Vagina (tissue), 2 donors: ENCODE results near the gene HOXA9.

ENCODE experiments used
- POLR2A ChIP-seq, 2 donors: fragments of 450-650 bp; IDR thresholded peaks; one replicate each; pipeline ENCODE4 v1.6.1; 2017; ENCODE audit warnings: antibody characterized with exemption in 2 of 2, mild to moderate bottlenecking in 2 of 2, moderate library complexity in 2 of 2
- TF ChIP-seq, protein P1 (sequence below), 3 experiments: fragments of 450-650 bp in 2 of 3; fragments of 200-600 bp in 1 of 3; sonication (generic) in 1 of 3; IDR thresholded peaks; one replicate each; pipeline ENCODE4 v1.5.1; 2017 to 2019; ENCODE audit warnings: antibody characterized with exemption in 3 of 3, mild to moderate bottlenecking in 2 of 3, moderate library complexity in 2 of 3

DNA sequence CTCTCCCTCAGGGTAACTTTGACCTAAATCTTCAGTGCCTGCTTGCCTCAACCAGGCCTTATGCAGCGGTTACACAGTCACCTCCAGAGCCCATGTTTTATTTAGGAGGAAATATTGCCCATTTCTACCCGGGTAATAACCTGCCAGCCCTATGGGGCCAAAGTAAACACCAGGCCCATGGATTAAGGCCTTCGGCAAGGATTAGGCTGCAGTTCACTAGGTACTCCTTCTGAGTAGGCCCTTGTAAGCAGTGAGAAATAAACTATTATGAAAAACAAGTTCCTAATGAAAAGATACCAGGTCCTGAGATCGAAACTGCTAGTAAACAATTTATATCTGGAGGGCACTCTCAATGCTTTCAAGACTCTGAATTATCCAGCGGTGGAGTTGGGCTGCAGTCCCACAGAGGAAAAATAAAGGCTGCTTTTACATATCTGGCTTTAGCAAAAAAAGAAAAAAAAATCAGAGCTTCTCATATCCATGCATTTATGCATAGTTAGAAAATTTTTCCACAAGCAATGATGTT, 12.5 kb upstream of the HOXA9 start:
- TF ChIP-seq, protein P1, sequence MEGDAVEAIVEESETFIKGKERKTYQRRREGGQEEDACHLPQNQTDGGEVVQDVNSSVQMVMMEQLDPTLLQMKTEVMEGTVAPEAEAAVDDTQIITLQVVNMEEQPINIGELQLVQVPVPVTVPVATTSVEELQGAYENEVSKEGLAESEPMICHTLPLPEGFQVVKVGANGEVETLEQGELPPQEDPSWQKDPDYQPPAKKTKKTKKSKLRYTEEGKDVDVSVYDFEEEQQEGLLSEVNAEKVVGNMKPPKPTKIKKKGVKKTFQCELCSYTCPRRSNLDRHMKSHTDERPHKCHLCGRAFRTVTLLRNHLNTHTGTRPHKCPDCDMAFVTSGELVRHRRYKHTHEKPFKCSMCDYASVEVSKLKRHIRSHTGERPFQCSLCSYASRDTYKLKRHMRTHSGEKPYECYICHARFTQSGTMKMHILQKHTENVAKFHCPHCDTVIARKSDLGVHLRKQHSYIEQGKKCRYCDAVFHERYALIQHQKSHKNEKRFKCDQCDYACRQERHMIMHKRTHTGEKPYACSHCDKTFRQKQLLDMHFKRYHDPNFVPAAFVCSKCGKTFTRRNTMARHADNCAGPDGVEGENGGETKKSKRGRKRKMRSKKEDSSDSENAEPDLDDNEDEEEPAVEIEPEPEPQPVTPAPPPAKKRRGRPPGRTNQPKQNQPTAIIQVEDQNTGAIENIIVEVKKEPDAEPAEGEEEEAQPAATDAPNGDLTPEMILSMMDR (IDR thresholded peaks at IDR 0.05), result no peak
- TF ChIP-seq POLR2A (IDR thresholded peaks at IDR 0.05), result no peak
